OCI-LY3 (cell line): Measurements from ENCODE around the gene RNF145.

Experiments used
- H2AFZ ChIP-seq: fragments of 200-600, 300-600 bp; shearing (Covaris generic); 2 replicates; pipeline ENCODE4 v1.6.0; 2014; ENCODE audit warnings: antibody characterized with exemption, low read depth, low read length
- H3K27ac ChIP-seq: fragments of 200-600, 300-600 bp; sonication (generic); 2 replicates; pipeline ENCODE4 v1.5.1; 2014; ENCODE audit warnings: mild to moderate bottlenecking, low read length, moderate library complexity, mixed read lengths
- H3K27me3 ChIP-seq: fragments of 200-600, 300-600 bp; sonication (generic); 2 replicates; pipeline ENCODE4 v1.6.1; 2014; ENCODE audit warnings: low read depth, low read length, mixed read lengths
- H3K36me3 ChIP-seq: fragments of 200-600, 300-600 bp; sonication (generic); replicated peaks from 2 replicates; pipeline ENCODE3; 2014; ENCODE audit warnings: low read depth, low read length, mixed read lengths
- H3K4me1 ChIP-seq: fragments of 300-600, 200-600 bp; sonication (generic); 2 replicates; pipeline ENCODE4 v1.6.1; 2014; ENCODE audit warnings: low read length, mixed read lengths
- H3K4me2 ChIP-seq: fragments of 200-600, 300-600 bp; sonication (generic); 2 replicates; pipeline ENCODE4 v1.6.1; 2014; ENCODE audit warnings: low read length, mixed read lengths
- H3K4me3 ChIP-seq: fragments of 300-600, 200-600 bp; sonication (generic); 2 replicates; pipeline ENCODE4 v1.5.1; 2014; ENCODE audit warnings: antibody characterized with exemption, mild to moderate bottlenecking, low read length, moderate library complexity
- H3K79me2 ChIP-seq: fragments of 300-600, 200-600 bp; shearing (Covaris generic); 2 replicates; pipeline ENCODE4 v1.6.1; 2014; ENCODE audit warnings: mild to moderate bottlenecking, low read length, mixed read lengths
- H3K9ac ChIP-seq: fragments of 300-600, 200-600 bp; shearing (Covaris generic); 2 replicates; pipeline ENCODE4 v1.6.0; 2014; ENCODE audit warnings: mild to moderate bottlenecking, low read length, moderate library complexity
- H3K9me3 ChIP-seq: fragments of 200-600, 300-600 bp; shearing (Covaris generic); 2 replicates; pipeline ENCODE4 v1.6.1; 2014; ENCODE audit warnings: low read length, mixed read lengths; ENCODE audit not compliant: insufficient read depth
- H4K20me1 ChIP-seq: fragments of 200-600, 300-600 bp; sonication (generic); 2 replicates; pipeline ENCODE4 v1.6.1; 2016; ENCODE audit warnings: low read length, mixed read lengths; ENCODE audit not compliant: insufficient read depth
- EZH2phosphoT487 ChIP-seq: fragments of 200-600 bp; shearing (Covaris generic); IDR thresholded peaks from 2 replicates; pipeline ENCODE4 v1.6.1; 2018; ENCODE audit warnings: antibody characterized with exemption, mixed run types, low read depth
- TF ChIP-seq, protein P1 (sequence below): fragments of 200-600, 300-600 bp; sonication (generic); IDR thresholded peaks from 2 replicates; pipeline ENCODE4 v1.5.1; 2014; ENCODE audit warnings: antibody characterized with exemption, low read length, low read depth

RNF145 gene

GRCh38 chr5:159170021-159170420 lies 39.3 kb downstream of the RNF145 start:
- H3K27me3 ChIP-seq, result no peaks in the 10 kb centered on the region
- no peaks in the 10 kb centered on the region for H3K9me3 ChIP-seq
- H3K4me2 ChIP-seq, result no peak overlapping the region
- H3K79me2 ChIP-seq, result peaks cover 4% of the 10 kb centered on the region
- H4K20me1 ChIP-seq, result no peaks in the 10 kb centered on the region
- H3K4me3 ChIP-seq, result no peak overlapping the region
- H3K36me3 ChIP-seq, result peaks cover 22% of the 10 kb centered on the region
- no peak overlapping the region for H2AFZ ChIP-seq
- H3K9ac ChIP-seq, result no peak overlapping the region
- TF ChIP-seq, protein P1, sequence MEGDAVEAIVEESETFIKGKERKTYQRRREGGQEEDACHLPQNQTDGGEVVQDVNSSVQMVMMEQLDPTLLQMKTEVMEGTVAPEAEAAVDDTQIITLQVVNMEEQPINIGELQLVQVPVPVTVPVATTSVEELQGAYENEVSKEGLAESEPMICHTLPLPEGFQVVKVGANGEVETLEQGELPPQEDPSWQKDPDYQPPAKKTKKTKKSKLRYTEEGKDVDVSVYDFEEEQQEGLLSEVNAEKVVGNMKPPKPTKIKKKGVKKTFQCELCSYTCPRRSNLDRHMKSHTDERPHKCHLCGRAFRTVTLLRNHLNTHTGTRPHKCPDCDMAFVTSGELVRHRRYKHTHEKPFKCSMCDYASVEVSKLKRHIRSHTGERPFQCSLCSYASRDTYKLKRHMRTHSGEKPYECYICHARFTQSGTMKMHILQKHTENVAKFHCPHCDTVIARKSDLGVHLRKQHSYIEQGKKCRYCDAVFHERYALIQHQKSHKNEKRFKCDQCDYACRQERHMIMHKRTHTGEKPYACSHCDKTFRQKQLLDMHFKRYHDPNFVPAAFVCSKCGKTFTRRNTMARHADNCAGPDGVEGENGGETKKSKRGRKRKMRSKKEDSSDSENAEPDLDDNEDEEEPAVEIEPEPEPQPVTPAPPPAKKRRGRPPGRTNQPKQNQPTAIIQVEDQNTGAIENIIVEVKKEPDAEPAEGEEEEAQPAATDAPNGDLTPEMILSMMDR, result no peak
- TF ChIP-seq EZH2phosphoT487, result no peak
- H3K4me1 ChIP-seq, result peaks cover 12% of the 10 kb centered on the region
- no peak overlapping the region for H3K27ac ChIP-seq

DNA sequence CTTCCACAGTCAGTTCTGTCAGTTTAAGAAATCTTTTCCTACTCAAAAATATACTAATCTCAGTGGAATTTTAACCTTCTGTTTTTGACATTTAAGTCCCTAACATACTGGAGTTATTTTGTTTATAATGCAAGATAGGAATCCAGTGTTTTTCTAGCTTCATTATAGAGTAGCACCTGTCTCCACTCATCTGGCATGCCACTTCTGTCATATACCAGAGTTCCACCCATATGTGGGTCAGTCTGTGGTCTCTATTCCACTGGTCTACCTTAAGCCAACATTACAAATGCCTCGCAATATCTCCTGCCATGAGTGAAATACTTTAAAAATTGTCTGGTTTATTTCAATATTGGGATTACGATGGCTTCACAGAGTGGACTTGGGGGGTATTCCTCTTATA lies 42.9 kb downstream of the RNF145 start:
- H3K79me2 ChIP-seq, result peaks cover 12% of the 10 kb centered on the region; the same call in 1 of the 2 replicates
- H3K9me3 ChIP-seq, result no peaks in the 10 kb centered on the region
- no peak overlapping the region for H3K4me3 ChIP-seq
- H2AFZ ChIP-seq, result no peak overlapping the region
- no peaks in the 10 kb centered on the region for H3K27me3 ChIP-seq
- no peaks in the 10 kb centered on the region; the same call in 1 of the 2 replicates for H4K20me1 ChIP-seq
- no peak for TF ChIP-seq EZH2phosphoT487
- TF ChIP-seq, protein P1, result no peak
- H3K36me3 ChIP-seq, result peaks cover 22% of the 10 kb centered on the region
- no peak overlapping the region for H3K9ac ChIP-seq
- H3K4me1 ChIP-seq, result peaks cover 14% of the 10 kb centered on the region
- H3K27ac ChIP-seq, result no peak overlapping the region
- H3K4me2 ChIP-seq, result no peak overlapping the region

DNA sequence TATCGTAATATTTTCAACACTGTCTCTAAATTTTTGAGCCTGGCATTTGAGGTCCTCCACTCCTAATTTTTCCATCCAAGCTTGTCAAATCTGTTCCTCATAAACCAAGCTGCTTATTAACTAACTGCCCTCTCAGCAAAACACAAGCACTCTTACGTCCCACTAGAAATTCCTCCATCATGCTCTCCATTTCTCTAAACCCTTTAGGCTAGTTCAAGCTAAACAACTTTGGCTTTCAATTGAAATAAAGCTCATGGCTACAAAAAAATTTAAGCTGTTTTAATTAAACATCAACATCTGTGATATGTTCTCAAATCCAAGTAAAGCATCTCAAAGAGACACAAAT lies 45.7 kb downstream of the RNF145 start:
- Histone ChIP-seq H3K27ac (no peak overlapping the region), H3K36me3 (peaks cover 25% of the 10 kb centered on the region), H3K9me3 (no peaks in the 10 kb centered on the region), H2AFZ (no peak overlapping the region), H3K79me2 (peaks cover 7% of the 10 kb centered on the region; the same call in 1 of the 2 replicates), H3K4me1 (peaks cover 9% of the 10 kb centered on the region), H3K9ac (no peak overlapping the region), H3K27me3 (no peaks in the 10 kb centered on the region), H3K4me3 (no peak overlapping the region), H4K20me1 (no peaks in the 10 kb centered on the region; the same call in none of the 2 replicates), H3K4me2 (no peak overlapping the region)
- TF ChIP-seq, protein P1, result no peak
- no peak for TF ChIP-seq EZH2phosphoT487

GRCh38 chr5:159163027-159163700 lies 46.2 kb downstream of the RNF145 start:
- H3K4me3 ChIP-seq, result no peak overlapping the region
- H3K9me3 ChIP-seq, result no peaks in the 10 kb centered on the region
- no peak overlapping the region for H2AFZ ChIP-seq
- peaks cover 9% of the 10 kb centered on the region for H3K4me1 ChIP-seq
- H3K27me3 ChIP-seq, result no peaks in the 10 kb centered on the region
- H3K79me2 ChIP-seq, result peaks cover 7% of the 10 kb centered on the region; the same call in 1 of the 2 replicates
- H3K27ac ChIP-seq, result no peak overlapping the region
- TF ChIP-seq EZH2phosphoT487, result no peak
- TF ChIP-seq, protein P1, result no peak
- no peak overlapping the region for H3K4me2 ChIP-seq
- H3K9ac ChIP-seq, result no peak overlapping the region
- H4K20me1 ChIP-seq, result no peaks in the 10 kb centered on the region; the same call in none of the 2 replicates
- peaks cover 25% of the 10 kb centered on the region for H3K36me3 ChIP-seq
